ENCODE data around the gene MEF2C. TPM values are rescaled to one million over a fixed set of nuclear protein-coding genes. Genes with fewer than 3 reads are reported as not detected.
"Not testable (repeated sequence)": the region's sequence is repeated elsewhere in the genome, so short reads cannot be mapped to it uniquely, and the experiment has no call there.

The MEF2C gene
- total and polyA plus RNA-seq, 11 donors = 15.5 to 98.5 (median 56.2) TPM

DNA sequence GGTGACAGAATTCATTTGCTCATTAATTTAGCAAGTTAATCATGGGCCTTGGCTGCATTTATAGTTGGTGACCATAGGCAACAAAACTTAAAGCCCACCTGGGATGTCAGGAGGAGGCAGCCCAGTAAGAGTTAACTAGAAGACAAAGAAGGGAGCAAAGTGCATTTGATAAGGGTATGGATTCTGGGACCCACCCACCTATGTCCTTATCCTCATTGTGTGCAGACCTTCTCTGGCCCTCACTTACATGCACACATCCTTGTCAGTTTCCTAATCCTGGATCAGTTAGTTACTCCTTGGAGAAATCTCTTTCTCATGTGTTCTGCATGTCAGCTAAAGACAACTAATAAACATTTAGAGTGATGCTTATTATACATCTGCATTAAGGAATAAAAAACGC, 24.6 kb downstream of the MEF2C start:
- ATAC-seq (no peak), DNase-seq (no peak)
- Histone ChIP-seq H3K27me3 (no peaks in the 10 kb centered on the region), H3K4me3 (no peak overlapping the region), H3K9me3 (peaks cover 0 to 8% (median 0%) of the 10 kb centered on the region in 12 donors), H3K27ac (no peak overlapping the region), H3K36me3 (peaks cover 0 to 54% (median 13%) of the 10 kb centered on the region in 9 donors), H3K4me1 (peaks cover 0 to 36% (median 15%) of the 10 kb centered on the region in 12 donors)
- TF ChIP-seq, protein P1, sequence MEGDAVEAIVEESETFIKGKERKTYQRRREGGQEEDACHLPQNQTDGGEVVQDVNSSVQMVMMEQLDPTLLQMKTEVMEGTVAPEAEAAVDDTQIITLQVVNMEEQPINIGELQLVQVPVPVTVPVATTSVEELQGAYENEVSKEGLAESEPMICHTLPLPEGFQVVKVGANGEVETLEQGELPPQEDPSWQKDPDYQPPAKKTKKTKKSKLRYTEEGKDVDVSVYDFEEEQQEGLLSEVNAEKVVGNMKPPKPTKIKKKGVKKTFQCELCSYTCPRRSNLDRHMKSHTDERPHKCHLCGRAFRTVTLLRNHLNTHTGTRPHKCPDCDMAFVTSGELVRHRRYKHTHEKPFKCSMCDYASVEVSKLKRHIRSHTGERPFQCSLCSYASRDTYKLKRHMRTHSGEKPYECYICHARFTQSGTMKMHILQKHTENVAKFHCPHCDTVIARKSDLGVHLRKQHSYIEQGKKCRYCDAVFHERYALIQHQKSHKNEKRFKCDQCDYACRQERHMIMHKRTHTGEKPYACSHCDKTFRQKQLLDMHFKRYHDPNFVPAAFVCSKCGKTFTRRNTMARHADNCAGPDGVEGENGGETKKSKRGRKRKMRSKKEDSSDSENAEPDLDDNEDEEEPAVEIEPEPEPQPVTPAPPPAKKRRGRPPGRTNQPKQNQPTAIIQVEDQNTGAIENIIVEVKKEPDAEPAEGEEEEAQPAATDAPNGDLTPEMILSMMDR (IDR thresholded peaks at IDR 0.05) = no peak
- TF ChIP-seq POLR2A (IDR thresholded peaks at IDR 0.05) = no peak
- 91 to 100% (median 92%) methylated on average over 1 of the region's 1 CpG for WGBS, 4 donors
- intact Hi-C loops (cut with DNase I) = no loop called here

DNA sequence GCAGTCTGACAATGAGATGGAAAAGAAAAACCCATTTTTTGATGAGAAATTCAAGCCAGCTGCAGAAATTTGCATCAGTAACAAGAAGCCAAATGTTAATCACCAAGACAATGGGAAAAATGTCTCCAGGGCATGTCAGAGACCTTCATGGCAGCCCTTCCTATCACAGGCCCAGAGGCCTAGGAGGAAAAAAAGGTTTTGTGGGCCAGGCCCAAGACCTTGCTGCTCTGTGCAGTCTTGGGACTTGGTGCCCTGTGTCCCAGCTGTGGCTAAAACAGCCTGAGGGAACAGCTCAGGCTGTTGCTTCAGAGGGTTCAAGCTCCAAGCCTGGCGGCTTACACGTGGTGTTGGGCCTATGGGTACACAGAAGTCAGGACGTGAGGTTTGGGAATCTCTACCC, 26.6 kb downstream of the MEF2C start:
- peaks cover 0 to 38% (median 13%) of the 10 kb centered on the region in 9 donors for H3K36me3 ChIP-seq
- peaks cover 0 to 31% (median 10%) of the 10 kb centered on the region in 12 donors for H3K4me1 ChIP-seq
- H3K27ac ChIP-seq; ATAC-seq; H3K9me3 ChIP-seq; intact Hi-C loops (cut with DNase I); H3K4me3 ChIP-seq; H3K27me3 ChIP-seq; DNase-seq: not testable (repeated sequence)
- 63 to 96% (median 72%) methylated on average over 3 of the region's 3 CpGs for WGBS, 4 donors

DNA sequence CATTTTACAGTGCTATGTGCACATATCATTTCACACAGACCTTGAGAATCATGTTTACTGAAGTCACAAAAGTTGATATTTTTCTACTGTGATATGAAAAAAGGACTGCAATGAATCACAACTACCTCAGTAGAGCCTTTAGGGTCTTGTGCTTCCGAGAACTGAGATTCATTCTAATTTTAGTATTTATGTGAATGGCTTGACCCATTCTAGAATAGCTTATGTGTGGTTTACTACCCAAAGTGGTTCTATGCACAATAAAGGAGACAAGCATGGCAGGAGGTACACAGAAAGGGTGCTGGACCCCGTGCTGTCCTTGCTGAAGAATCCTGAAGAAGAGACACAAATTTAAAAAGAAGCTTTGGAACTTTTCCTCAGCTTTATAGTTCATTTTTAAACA, 28.2 kb downstream of the MEF2C start:
- DNase-seq = no peak
- WGBS, 4 donors = 82 to 88% (median 84%) methylated on average over 2 of the region's 2 CpGs
- intact Hi-C loops (cut with DNase I) = no loop called here
- TF ChIP-seq POLR2A (IDR thresholded peaks at IDR 0.05) = no peak
- TF ChIP-seq, protein P1 (IDR thresholded peaks at IDR 0.05) = no peak
- H3K27ac ChIP-seq = no peak overlapping the region
- no peaks in the 10 kb centered on the region for H3K27me3 ChIP-seq
- peaks cover 0 to 29% (median 5%) of the 10 kb centered on the region in 9 donors for H3K36me3 ChIP-seq
- ATAC-seq = no peak
- no peak overlapping the region for H3K4me3 ChIP-seq
- H3K9me3 ChIP-seq = peaks cover 0 to 8% (median 0%) of the 10 kb centered on the region in 12 donors
- peaks cover 0 to 19% (median 2%) of the 10 kb centered on the region in 12 donors for H3K4me1 ChIP-seq

DNA sequence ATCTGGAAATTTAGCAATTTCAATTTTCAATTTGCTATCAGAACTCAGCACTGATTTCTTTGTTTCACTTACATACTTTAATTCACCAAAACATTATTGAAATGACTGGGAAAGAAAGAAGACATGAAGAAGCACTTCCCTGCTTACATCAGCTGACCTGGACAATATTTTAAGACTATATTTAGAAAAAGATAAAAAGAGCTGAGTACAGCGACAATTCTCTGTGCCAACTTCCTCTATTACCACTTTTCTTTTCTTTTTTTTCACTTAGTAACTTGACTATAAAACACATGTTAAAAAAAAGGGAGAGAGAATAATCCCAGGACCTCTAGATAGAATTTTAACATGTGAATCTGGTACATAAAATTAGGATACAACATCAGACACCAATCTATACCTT, 35.6 kb downstream of the MEF2C start:
- no peaks in the 10 kb centered on the region for H3K9me3 ChIP-seq
- H3K4me3 ChIP-seq = peak overlapping the region in 1 of 12 donors; percentile 3
- H3K27ac ChIP-seq = peak overlapping the region in 5 of 12 donors; percentile 20 to 47 (median 27)
- 4 to 7% (median 5%) methylated on average over 1 of the region's 1 CpG for WGBS, 4 donors
- DNase-seq (no peak), ATAC-seq (peak in 2 of 4 donors; percentile 51 to 71)
- no peaks in the 10 kb centered on the region for H3K27me3 ChIP-seq
- intact Hi-C loops (cut with DNase I) = no loop called here
- peaks cover 0 to 46% (median 25%) of the 10 kb centered on the region in 12 donors for H3K4me1 ChIP-seq
- TF ChIP-seq, protein P1 (IDR thresholded peaks at IDR 0.05) = no peak
- no peaks in the 10 kb centered on the region for H3K36me3 ChIP-seq

DNA sequence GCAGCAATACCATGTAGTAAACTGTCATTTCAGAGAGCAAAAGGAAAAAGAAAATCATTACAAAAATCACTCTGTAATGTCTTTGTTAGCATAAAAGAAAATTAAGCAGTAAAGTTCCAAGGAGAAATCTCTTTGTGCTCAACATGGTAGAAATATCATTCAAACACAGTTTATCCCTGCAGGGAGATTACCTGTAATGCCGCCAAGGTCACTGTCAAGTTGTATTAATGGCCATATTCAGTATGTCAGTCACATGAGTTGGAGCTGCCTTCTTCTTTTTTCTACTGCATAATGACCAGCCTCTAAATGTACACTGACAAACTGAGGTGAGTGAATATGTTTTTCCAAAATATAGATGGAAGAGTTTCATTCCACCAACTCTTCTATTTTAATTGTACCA, 36.5 kb downstream of the MEF2C start:
- Histone ChIP-seq H3K4me3 (no peak overlapping the region), H3K4me1 (peaks cover 0 to 51% (median 25%) of the 10 kb centered on the region in 12 donors), H3K27ac (peak overlapping the region in 1 of 12 donors; percentile 27), H3K36me3 (no peaks in the 10 kb centered on the region), H3K27me3 (no peaks in the 10 kb centered on the region), H3K9me3 (no peaks in the 10 kb centered on the region)
- intact Hi-C loops (cut with DNase I) = no loop called here
- ATAC-seq = no peak
- 77 to 94% (median 88%) methylated on average over 1 of the region's 1 CpG for WGBS, 4 donors
- DNase-seq = no peak
- TF ChIP-seq, protein P1 (IDR thresholded peaks at IDR 0.05) = no peak
- TF ChIP-seq POLR2A (IDR thresholded peaks at IDR 0.05) = no peak
